Left ventricle myocardium inferior (tissue), 1 donor: ENCODE data around the gene POLR2A. TPM values are rescaled to one million over a fixed set of nuclear protein-coding genes. Genes with fewer than 3 reads are reported as not detected.
A peak's percentile ranks its signal among the peaks of the same experiment; 100 is the strongest.

ENCODE experiments used
- DNase-seq: peaks from one replicate; pipeline ENCODE4 v3.0.0-alpha.2; 2020
- H3K27ac ChIP-seq: fragments of 200-600 bp; replicated peaks from 2 replicates; pipeline ENCODE4 v1.8.0; 2021
- H3K27me3 ChIP-seq: fragments of 200-600 bp; 2 replicates; pipeline ENCODE4 v1.8.0; 2021; ENCODE audit warnings: low read depth
- H3K36me3 ChIP-seq: fragments of 200-600 bp; 2 replicates; pipeline ENCODE4 v1.8.0; 2021
- H3K4me1 ChIP-seq: fragments of 200-600 bp; 2 replicates; pipeline ENCODE4 v1.8.0; 2021
- H3K4me3 ChIP-seq: fragments of 200-600 bp; 2 replicates; pipeline ENCODE4 v1.8.0; 2021; ENCODE audit warnings: mild to moderate bottlenecking, moderate library complexity
- H3K9me3 ChIP-seq: fragments of 200-600 bp; replicated peaks from 2 replicates; pipeline ENCODE4 v1.8.0; 2021
- CTCF ChIP-seq: fragments of 200-600 bp; IDR thresholded peaks from 2 replicates; pipeline ENCODE4 v1.8.0; 2021; ENCODE audit warnings: antibody characterized with exemption, mild to moderate bottlenecking, borderline replicate concordance
- intact Hi-C: fragments of 100-400 bp; cut with micrococcal nuclease; formaldehyde crosslinking; loops from one replicate; pipeline ENCODE4 v1.11.0; 2022
- long read RNA-seq: library from polyadenylated mRNA; unstranded; transcript quantifications from one replicate; pipeline ENCODE4 v2.0.0, GENCODE V29; 2021
- total RNA-seq: library from RNA; stranded (reverse); fragmentation: NEBNext Ultra II Directional; extraction: Animal tissue kit (Norgen Biotek cat#: 25700); gene quantifications from one replicate; pipeline ENCODE4 v1.2.1, GENCODE V29; 2021
- donor health status: DM: no; HTN: yes; CAD: no; lungs with severe emphysema.

The POLR2A gene
- total RNA-seq = 38.7 TPM
- long read RNA-seq, full-length matches to known transcripts = 1 of 15 reads
- long read RNA-seq, partial matches to known transcripts = 13 of 15 reads
- long read RNA-seq, other reads (novel, unspliced or antisense) = 1 of 15 reads

- DNase-seq = peak; percentile 99
- H3K27ac ChIP-seq = peak within 1 kb of the TSS; percentile 100
- H3K4me1 ChIP-seq = peaks cover 79% of the 10 kb centered on the region
- H3K4me3 ChIP-seq = peak within 1 kb of the TSS; percentile 78
- H3K27me3 ChIP-seq = no peaks in the 10 kb centered on the region
- intact Hi-C loops = no loop called here
- no peaks in the 10 kb centered on the region for H3K36me3 ChIP-seq
- no peaks in the 10 kb centered on the region for H3K9me3 ChIP-seq
- no peak for TF ChIP-seq CTCF
Observed at GRCh38 chr17:7484067-7484918, at the start of gene POLR2A. Gene POLR2A, plus strand, starts transcription at chr17:7484366.

- intact Hi-C loops = no loop called here
- Histone ChIP-seq H3K36me3 (no peaks in the 10 kb centered on the region), H3K27ac (peak overlapping the region; percentile 75), H3K4me1 (peaks cover 61% of the 10 kb centered on the region), H3K27me3 (peaks cover 28% of the 10 kb centered on the region), H3K4me3 (peak overlapping the region; percentile 69), H3K9me3 (no peaks in the 10 kb centered on the region)
- DNase-seq = peak; percentile 45
- TF ChIP-seq CTCF = no peak
Observed at GRCh38 chr17:7435676-7436555, 48.2 kb upstream of the POLR2A start.

- peak; percentile 80 for DNase-seq
- peaks cover 64% of the 10 kb centered on the region for H3K4me1 ChIP-seq
- no peaks in the 10 kb centered on the region for H3K9me3 ChIP-seq
- peaks cover 28% of the 10 kb centered on the region for H3K27me3 ChIP-seq
- peak; percentile 91 for TF ChIP-seq CTCF
- no peaks in the 10 kb centered on the region for H3K36me3 ChIP-seq
- intact Hi-C loops = no loop called here
- H3K27ac ChIP-seq = peak overlapping the region; percentile 75
- H3K4me3 ChIP-seq = peak overlapping the region; percentile 69
Observed at GRCh38 chr17:7436556-7437368, 47.4 kb upstream of the POLR2A start.

GRCh38 chr17:7437369-7437863, 46.8 kb upstream of the POLR2A start:
- intact Hi-C loops = no loop called here
- H3K27me3 ChIP-seq = peaks cover 28% of the 10 kb centered on the region
- TF ChIP-seq CTCF = no peak
- DNase-seq = no peak
- H3K9me3 ChIP-seq = no peaks in the 10 kb centered on the region
- H3K4me3 ChIP-seq = peak overlapping the region; percentile 69
- peaks cover 64% of the 10 kb centered on the region for H3K4me1 ChIP-seq
- H3K27ac ChIP-seq = peak overlapping the region; percentile 75
- H3K36me3 ChIP-seq = no peaks in the 10 kb centered on the region
